Glutamatergic neuron (in vitro differentiated cells): ENCODE results near the gene ZSWIM4. TPM values are rescaled to one million over a fixed set of nuclear protein-coding genes. Genes with fewer than 3 reads are reported as not detected.

Experiments
- DNase-seq: peaks from one replicate; pipeline ENCODE4 v3.0.0; 2022
- H3K27ac Mint-ChIP-seq: one replicate; pipeline ENCODE4 v1.8.0; 2020; ENCODE audit warnings: mild to moderate bottlenecking, mixed read lengths, inconsistent platforms; ENCODE audit not compliant: unreplicated experiment
- H3K27me3 Mint-ChIP-seq: one replicate; pipeline ENCODE4 v1.8.0; 2020; ENCODE audit warnings: mild to moderate bottlenecking, moderate library complexity, mixed read lengths, inconsistent platforms; ENCODE audit not compliant: unreplicated experiment
- H3K36me3 Mint-ChIP-seq: one replicate; pipeline ENCODE4 v1.8.0; 2020; ENCODE audit warnings: mild to moderate bottlenecking, mixed read lengths, inconsistent platforms; ENCODE audit not compliant: unreplicated experiment
- H3K4me1 Mint-ChIP-seq: one replicate; pipeline ENCODE4 v1.8.0; 2020; ENCODE audit warnings: mild to moderate bottlenecking, low read depth, mixed read lengths, inconsistent platforms; ENCODE audit not compliant: unreplicated experiment
- H3K4me3 Mint-ChIP-seq: one replicate; pipeline ENCODE4 v1.8.0; 2020; ENCODE audit warnings: mild to moderate bottlenecking, mixed read lengths, inconsistent platforms; ENCODE audit not compliant: unreplicated experiment
- H3K9me3 Mint-ChIP-seq: one replicate; pipeline ENCODE4 v1.8.0; 2020; ENCODE audit warnings: mild to moderate bottlenecking, moderate library complexity, mixed read lengths, inconsistent platforms; ENCODE audit not compliant: unreplicated experiment
- CTCF ChIP-seq: fragments of 200-600 bp; sonication (generic); IDR thresholded peaks from one replicate; pipeline ENCODE4 v1.5.0; 2021; ENCODE audit not compliant: partially characterized antibody, unreplicated experiment
- total RNA-seq: library from RNA; stranded (reverse); fragmentation: NEBNext Ultra II Directional; extraction: Animal tissue kit (Norgen Biotek cat#: 25700); gene quantifications from one replicate; pipeline ENCODE4 v1.2.1, GENCODE V29; 2021; ENCODE audit not compliant: unreplicated experiment

The ZSWIM4 gene
- total RNA-seq, 1 donor from 2014 or later, result 46.0 TPM

GRCh38 chr19:13762635-13763235 is 32.5 kb upstream of the ZSWIM4 start:
- Mint-ChIP-seq H3K4me3 (no peak overlapping the region), H3K9me3 (peaks cover 2% of the 10 kb centered on the region), H3K27ac (no peak overlapping the region), H3K27me3 (peaks cover 7% of the 10 kb centered on the region), H3K4me1 (peaks cover 5% of the 10 kb centered on the region), H3K36me3 (peaks cover 10% of the 10 kb centered on the region)
- no peak for DNase-seq
- no peak for TF ChIP-seq CTCF

- Mint-ChIP-seq H3K4me1 (peaks cover 5% of the 10 kb centered on the region), H3K27me3 (peaks cover 7% of the 10 kb centered on the region), H3K9me3 (peaks cover 2% of the 10 kb centered on the region), H3K27ac (no peak overlapping the region), H3K4me3 (peak overlapping the region; percentile 71), H3K36me3 (peaks cover 9% of the 10 kb centered on the region)
- no peak for TF ChIP-seq CTCF
- DNase-seq, result no peak
These were observed 32.0 kb upstream of the ZSWIM4 start for GRCh38 chr19:13763265-13763664.

GRCh38 chr19:13764101-13764807 is 31.0 kb upstream of the ZSWIM4 start, which contains the start of gene MRI1:
Gene MRI1 (plus strand): TSS chr19:13764522. CDS start chr19:13764589, 67 bp downstream.
- H3K9me3 Mint-ChIP-seq, result peaks cover 2% of the 10 kb centered on the region
- no peak for TF ChIP-seq CTCF
- peak; percentile 81 for DNase-seq
- H3K4me1 Mint-ChIP-seq, result peaks cover 5% of the 10 kb centered on the region
- peaks cover 5% of the 10 kb centered on the region for H3K36me3 Mint-ChIP-seq
- H3K4me3 Mint-ChIP-seq, result peak within 1 kb of the TSS; percentile 92
- peaks cover 7% of the 10 kb centered on the region for H3K27me3 Mint-ChIP-seq
- peak within 1 kb of the TSS; percentile 70 for H3K27ac Mint-ChIP-seq

- peak; percentile 62 for DNase-seq
These were observed 30.3 kb upstream of the ZSWIM4 start for GRCh38 chr19:13764821-13765394.

More at GRCh38 chr19:13764821-13765394, 30.3 kb upstream of the ZSWIM4 start:
- no peak for TF ChIP-seq CTCF
- peak overlapping the region; percentile 92 for H3K4me3 Mint-ChIP-seq
- H3K4me1 Mint-ChIP-seq, result peaks cover 5% of the 10 kb centered on the region
- peaks cover 5% of the 10 kb centered on the region for H3K36me3 Mint-ChIP-seq
- H3K9me3 Mint-ChIP-seq, result peaks cover 2% of the 10 kb centered on the region
- peak overlapping the region; percentile 68 for H3K27ac Mint-ChIP-seq
- H3K27me3 Mint-ChIP-seq, result peaks cover 7% of the 10 kb centered on the region
